ENCODE results near the gene RPS8. TPM values are rescaled to one million over a fixed set of nuclear protein-coding genes. Genes with fewer than 3 reads are reported as not detected.
A peak's percentile ranks its signal among the peaks of the same experiment; 100 is the strongest.
"Not testable (repeated sequence)": the region's sequence is repeated elsewhere in the genome, so short reads cannot be mapped to it uniquely, and the experiment has no call there.

The RPS8 gene
- total RNA-seq (4,408 TPM), polyA plus RNA-seq (ENCODE audit: insufficient read depth in 1 of 8, insufficient read length in 8 of 8, low replicate concordance in 1 of 8) (1,000 to 10,000 TPM; 2,811 to 3,640 (median 3,091) TPM)
- long read RNA-seq, donor 1, transcript RPS8-202 (6 exons, 881 nt) = major isoform, 840 of 1,379 reads
- long read RNA-seq, donor 1, transcript RPS8-203 (3 exons, 898 nt) = minor isoform, 50 of 1,379 reads
- long read RNA-seq, donor 1, transcript RPS8-207 (5 exons, 1,115 nt) = minor isoform, 165 of 1,379 reads
- long read RNA-seq, donor 1, transcript RPS8-205 (2 exons, 391 nt) = minor isoform, 39 of 1,379 reads
- long read RNA-seq, donor 1, partial matches to known transcripts = 206 of 1,379 reads
- long read RNA-seq, donor 1, other reads (novel, unspliced or antisense) = 64 of 1,379 reads
- long read RNA-seq, donor 2, transcript RPS8-205 (2 exons, 391 nt) = minor isoform, 25 of 362 reads
- long read RNA-seq, donor 2, transcript RPS8-203 (3 exons, 898 nt) = minor isoform, 16 of 362 reads
- long read RNA-seq, donor 2, transcript RPS8-202 (6 exons, 881 nt) = major isoform, 169 of 362 reads
- long read RNA-seq, donor 2, transcript RPS8-207 (5 exons, 1,115 nt) = minor isoform, 33 of 362 reads
- long read RNA-seq, donor 2, partial matches to known transcripts = 109 of 362 reads
- long read RNA-seq, donor 2, other reads (novel, unspliced or antisense) = 6 of 362 reads
- long read RNA-seq, donor 3, transcript RPS8-207 (5 exons, 1,115 nt) = minor isoform, 258 of 1,834 reads
- long read RNA-seq, donor 3, transcript RPS8-202 (6 exons, 881 nt) = major isoform, 1,148 of 1,834 reads
- long read RNA-seq, donor 3, transcript RPS8-203 (3 exons, 898 nt) = minor isoform, 46 of 1,834 reads
- long read RNA-seq, donor 3, transcript RPS8-205 (2 exons, 391 nt) = minor isoform, 32 of 1,834 reads
- long read RNA-seq, donor 3, partial matches to known transcripts = 229 of 1,834 reads
- long read RNA-seq, donor 3, other reads (novel, unspliced or antisense) = 102 of 1,834 reads
- long read RNA-seq, donor 4, transcript RPS8-207 (5 exons, 1,115 nt) = minor isoform, 290 of 2,322 reads
- long read RNA-seq, donor 4, transcript RPS8-203 (3 exons, 898 nt) = minor isoform, 86 of 2,322 reads
- long read RNA-seq, donor 4, transcript RPS8-205 (2 exons, 391 nt) = minor isoform, 109 of 2,322 reads
- long read RNA-seq, donor 4, transcript RPS8-202 (6 exons, 881 nt) = major isoform, 1,124 of 2,322 reads
- long read RNA-seq, donor 4, partial matches to known transcripts = 610 of 2,322 reads
- long read RNA-seq, donor 4, other reads (novel, unspliced or antisense) = 85 of 2,322 reads
- long read RNA-seq, donor 5, transcript RPS8-202 (6 exons, 881 nt) = major isoform, 4,626 of 6,689 reads
- long read RNA-seq, donor 5, transcript RPS8-205 (2 exons, 391 nt) = minor isoform, 131 of 6,689 reads
- long read RNA-seq, donor 5, transcript RPS8-203 (3 exons, 898 nt) = minor isoform, 135 of 6,689 reads
- long read RNA-seq, donor 5, transcript RPS8-207 (5 exons, 1,115 nt) = minor isoform, 696 of 6,689 reads
- long read RNA-seq, donor 5, partial matches to known transcripts = 723 of 6,689 reads
- long read RNA-seq, donor 5, other reads (novel, unspliced or antisense) = 286 of 6,689 reads
- long read RNA-seq, donor 6, transcript RPS8-205 (2 exons, 391 nt) = minor isoform, 205 of 6,522 reads
- long read RNA-seq, donor 6, transcript RPS8-202 (6 exons, 881 nt) = major isoform, 3,722 of 6,522 reads
- long read RNA-seq, donor 6, transcript RPS8-203 (3 exons, 898 nt) = minor isoform, 172 of 6,522 reads
- long read RNA-seq, donor 6, transcript RPS8-207 (5 exons, 1,115 nt) = minor isoform, 899 of 6,522 reads
- long read RNA-seq, donor 6, partial matches to known transcripts = 1,137 of 6,522 reads
- long read RNA-seq, donor 6, other reads (novel, unspliced or antisense) = 317 of 6,522 reads
- long read RNA-seq, donor 7, transcript RPS8-205 (2 exons, 391 nt) = minor isoform, 243 of 4,697 reads
- long read RNA-seq, donor 7, transcript RPS8-207 (5 exons, 1,115 nt) = minor isoform, 471 of 4,697 reads
- long read RNA-seq, donor 7, transcript RPS8-202 (6 exons, 881 nt) = major isoform, 2,500 of 4,697 reads
- long read RNA-seq, donor 7, transcript RPS8-203 (3 exons, 898 nt) = minor isoform, 221 of 4,697 reads
- long read RNA-seq, donor 7, partial matches to known transcripts = 1,031 of 4,697 reads
- long read RNA-seq, donor 7, other reads (novel, unspliced or antisense) = 167 of 4,697 reads
- long read RNA-seq, donor 8, transcript RPS8-207 (5 exons, 1,115 nt) = minor isoform, 264 of 3,233 reads
- long read RNA-seq, donor 8, transcript RPS8-203 (3 exons, 898 nt) = minor isoform, 200 of 3,233 reads
- long read RNA-seq, donor 8, transcript RPS8-202 (6 exons, 881 nt) = major isoform, 1,312 of 3,233 reads
- long read RNA-seq, donor 8, transcript RPS8-205 (2 exons, 391 nt) = minor isoform, 249 of 3,233 reads
- long read RNA-seq, donor 8, partial matches to known transcripts = 1,068 of 3,233 reads
- long read RNA-seq, donor 8, other reads (novel, unspliced or antisense) = 102 of 3,233 reads
- long read RNA-seq, donor 9, transcript RPS8-205 (2 exons, 391 nt) = minor isoform, 142 of 2,839 reads
- long read RNA-seq, donor 9, transcript RPS8-202 (6 exons, 881 nt) = major isoform, 1,318 of 2,839 reads
- long read RNA-seq, donor 9, transcript RPS8-207 (5 exons, 1,115 nt) = minor isoform, 260 of 2,839 reads
- long read RNA-seq, donor 9, transcript RPS8-203 (3 exons, 898 nt) = minor isoform, 143 of 2,839 reads
- long read RNA-seq, donor 9, partial matches to known transcripts = 845 of 2,839 reads
- long read RNA-seq, donor 9, other reads (novel, unspliced or antisense) = 95 of 2,839 reads
- long read RNA-seq, donor 10, transcript RPS8-203 (3 exons, 898 nt) = minor isoform, 230 of 4,016 reads
- long read RNA-seq, donor 10, transcript RPS8-207 (5 exons, 1,115 nt) = minor isoform, 341 of 4,016 reads
- long read RNA-seq, donor 10, transcript RPS8-202 (6 exons, 881 nt) = major isoform, 1,482 of 4,016 reads
- long read RNA-seq, donor 10, transcript RPS8-205 (2 exons, 391 nt) = minor isoform, 251 of 4,016 reads
- long read RNA-seq, donor 10, partial matches to known transcripts = 1,520 of 4,016 reads
- long read RNA-seq, donor 10, other reads (novel, unspliced or antisense) = 148 of 4,016 reads
- long read RNA-seq, donor 11, transcript RPS8-202 (6 exons, 881 nt) = major isoform, 1,822 of 3,207 reads
- long read RNA-seq, donor 11, transcript RPS8-203 (3 exons, 898 nt) = minor isoform, 104 of 3,207 reads
- long read RNA-seq, donor 11, transcript RPS8-207 (5 exons, 1,115 nt) = minor isoform, 316 of 3,207 reads
- long read RNA-seq, donor 11, transcript RPS8-205 (2 exons, 391 nt) = minor isoform, 101 of 3,207 reads
- long read RNA-seq, donor 11, partial matches to known transcripts = 694 of 3,207 reads
- long read RNA-seq, donor 11, other reads (novel, unspliced or antisense) = 123 of 3,207 reads

- Histone ChIP-seq H3K27ac (ENCODE audit: low read length) (peak within 1 kb of the TSS; percentile 98), H3K27me3 (ENCODE audit: control insufficient read depth, insufficient read depth, low read length) (no peaks in the 10 kb centered on the region), H3K9me3 (replicated peaks; ENCODE audit: control insufficient read depth, low read depth, low read length) (no peaks in the 10 kb centered on the region), H3K4me3 (ENCODE audit: low read length) (peak within 1 kb of the TSS; percentile 86), H3K36me3 (ENCODE audit: control insufficient read depth, insufficient read depth, low read length) (peaks cover 41% of the 10 kb centered on the region), H3K4me1 (ENCODE audit: control insufficient read depth, insufficient read depth, low read length) (peaks cover 25% of the 10 kb centered on the region)
- under 1% methylated on average over 60 of the region's 65 CpGs for WGBS (ENCODE audit: insufficient coverage)
- DNase-seq = peak; percentile 99
Measured at GRCh38 chr1:44775078-44775929, at the start of gene RPS8. Gene RPS8, plus strand, starts transcription at chr1:44775540. Its CDS starts 57 bp downstream, at chr1:44775597.

DNA sequence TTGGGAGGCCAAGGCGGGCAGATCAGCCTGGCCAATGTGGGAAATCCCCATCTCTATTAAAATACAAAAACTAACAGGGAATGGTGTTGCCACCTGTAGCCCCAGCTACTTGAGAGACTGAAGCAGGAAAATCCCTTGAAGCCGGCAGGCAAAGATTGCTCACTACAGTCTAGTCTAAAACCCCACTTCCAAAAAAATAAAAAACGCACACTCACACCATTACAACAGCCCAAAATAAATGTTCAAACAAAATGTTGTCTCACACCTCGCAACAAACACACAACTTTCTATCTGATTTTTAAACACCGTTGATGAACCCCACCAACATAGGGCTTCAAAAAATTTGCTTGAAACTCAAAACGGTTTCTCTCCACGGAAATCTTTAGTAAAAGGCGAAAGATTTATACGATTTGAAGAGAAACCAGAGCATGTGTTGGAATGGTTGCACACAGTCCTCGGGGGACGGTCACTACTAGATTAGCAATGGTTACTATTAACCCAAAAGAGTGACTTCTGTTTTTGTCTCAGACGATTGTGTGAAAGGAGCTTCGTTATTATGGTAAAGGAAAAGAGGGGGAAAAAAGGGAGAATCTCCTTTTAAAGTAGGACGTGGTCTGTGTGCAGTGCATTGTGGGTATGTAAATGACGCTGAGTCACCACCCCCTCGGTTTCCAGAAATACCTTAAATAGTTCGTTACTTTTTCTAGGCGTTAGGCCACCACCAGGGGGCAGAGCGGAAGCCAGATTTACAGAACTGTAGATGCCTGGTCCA is 44.4 kb upstream of the RPS8 start, which contains the start of gene RNU5D-1:
Gene RNU5D-1, minus strand, starts transcription at position 430 of the 772 bp plus-strand sequence.
- no peaks in the 10 kb centered on the region for H3K27me3 ChIP-seq (ENCODE audit: control insufficient read depth, insufficient read depth, low read length)
- H3K36me3 ChIP-seq (ENCODE audit: control insufficient read depth, insufficient read depth, low read length) = no peaks in the 10 kb centered on the region
- peaks cover 5% of the 10 kb centered on the region for H3K4me1 ChIP-seq (ENCODE audit: control insufficient read depth, insufficient read depth, low read length)
- no peaks in the 10 kb centered on the region for H3K9me3 ChIP-seq (replicated peaks; ENCODE audit: control insufficient read depth, low read depth, low read length)
- WGBS (ENCODE audit: insufficient coverage) = 14% methylated on average over 2 of the region's 19 CpGs
- H3K27ac ChIP-seq (ENCODE audit: low read length) = peak within 1 kb of the TSS; percentile 95
- DNase-seq = peak; percentile 97
- peak within 1 kb of the TSS; percentile 18 for H3K4me3 ChIP-seq (ENCODE audit: low read length)

GRCh38 chr1:44733365-44733764 is 42.0 kb upstream of the RPS8 start:
- Histone ChIP-seq H3K36me3 (ENCODE audit: control insufficient read depth, insufficient read depth, low read length) (no peaks in the 10 kb centered on the region), H3K4me3 (ENCODE audit: low read length) (no peak overlapping the region), H3K27me3 (ENCODE audit: control insufficient read depth, insufficient read depth, low read length) (no peaks in the 10 kb centered on the region), H3K9me3 (replicated peaks; ENCODE audit: control insufficient read depth, low read depth, low read length) (no peaks in the 10 kb centered on the region), H3K4me1 (ENCODE audit: control insufficient read depth, insufficient read depth, low read length) (peaks cover 5% of the 10 kb centered on the region), H3K27ac (ENCODE audit: low read length) (peak overlapping the region; percentile 3)
- DNase-seq = peak; percentile 67
- WGBS (ENCODE audit: insufficient coverage) = no CpG with 5 or more reads among the region's 1 CpG

- H3K4me1 ChIP-seq (ENCODE audit: control insufficient read depth, insufficient read depth, low read length) = peaks cover 5% of the 10 kb centered on the region
- no peaks in the 10 kb centered on the region for H3K9me3 ChIP-seq (replicated peaks; ENCODE audit: control insufficient read depth, low read depth, low read length)
- no CpG with 5 or more reads among the region's 1 CpG for WGBS (ENCODE audit: insufficient coverage)
- peak overlapping the region; percentile 3 for H3K27ac ChIP-seq (ENCODE audit: low read length)
- no peaks in the 10 kb centered on the region for H3K36me3 ChIP-seq (ENCODE audit: control insufficient read depth, insufficient read depth, low read length)
- H3K4me3 ChIP-seq (ENCODE audit: low read length) = no peak overlapping the region
- DNase-seq = no peak
- no peaks in the 10 kb centered on the region for H3K27me3 ChIP-seq (ENCODE audit: control insufficient read depth, insufficient read depth, low read length)
Measured at GRCh38 chr1:44733784-44734183, 41.6 kb upstream of the RPS8 start.

DNA sequence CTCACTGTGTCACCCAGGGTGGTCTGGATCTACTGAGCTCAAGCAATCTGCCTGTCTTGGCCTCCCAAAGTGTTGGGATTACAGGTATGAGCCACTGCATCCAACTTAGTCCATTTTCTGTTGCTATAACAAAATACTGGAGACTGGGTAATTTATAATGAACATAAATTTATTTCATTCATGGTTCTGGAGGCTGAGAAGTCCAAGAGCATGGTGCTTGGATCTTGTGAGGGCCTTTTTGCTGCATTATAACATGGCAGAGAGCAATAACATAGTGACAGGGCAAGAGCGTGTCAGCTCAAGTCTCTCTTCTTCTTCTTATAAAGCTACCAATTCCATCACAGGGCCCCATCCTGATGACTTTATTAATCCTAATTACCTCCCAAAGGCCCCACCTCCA is 39.3 kb upstream of the RPS8 start:
- Histone ChIP-seq H3K36me3 (ENCODE audit: control insufficient read depth, insufficient read depth, low read length) (no peaks in the 10 kb centered on the region), H3K27me3 (ENCODE audit: control insufficient read depth, insufficient read depth, low read length) (no peaks in the 10 kb centered on the region), H3K27ac (ENCODE audit: low read length) (no peak overlapping the region), H3K4me3 (ENCODE audit: low read length) (no peak overlapping the region), H3K4me1 (ENCODE audit: control insufficient read depth, insufficient read depth, low read length) (peaks cover 7% of the 10 kb centered on the region), H3K9me3 (replicated peaks; ENCODE audit: control insufficient read depth, low read depth, low read length) (no peaks in the 10 kb centered on the region)
- WGBS (ENCODE audit: insufficient coverage) = no CpG with 5 or more reads among the region's 1 CpG
- no peak for DNase-seq

- not testable (repeated sequence) for DNase-seq; H3K9me3 ChIP-seq (replicated peaks; ENCODE audit: control insufficient read depth, low read depth, low read length); H3K4me1 ChIP-seq (ENCODE audit: control insufficient read depth, insufficient read depth, low read length); H3K36me3 ChIP-seq (ENCODE audit: control insufficient read depth, insufficient read depth, low read length); H3K27me3 ChIP-seq (ENCODE audit: control insufficient read depth, insufficient read depth, low read length)
- no CpG with 5 or more reads among the region's 1 CpG for WGBS (ENCODE audit: insufficient coverage)
- Histone ChIP-seq H3K27ac (ENCODE audit: low read length) (peak overlapping the region; percentile 99), H3K4me3 (ENCODE audit: low read length) (peak overlapping the region; percentile 82)
Measured at GRCh38 chr1:44738953-44739306, 36.4 kb upstream of the RPS8 start.

All from muscle of leg (tissue), 16 donors.